Activated CD4-positive, alpha-beta T cell treated with anti-CD3 and anti-CD28 coated beads, Interleukin-2, amount 10 ng/mL, durations not matched to agents 7 days and 5 days (primary cell): ENCODE measurements around the gene ATP6V1G2. TPM values are rescaled to one million over a fixed set of nuclear protein-coding genes. Genes with fewer than 3 reads are reported as not detected.
A peak's percentile ranks its signal among the peaks of the same experiment; 100 is the strongest.
"Not testable (repeated sequence)": the region's sequence is repeated elsewhere in the genome, so short reads cannot be mapped to it uniquely, and the experiment has no call there.

Experiments used
- CTCF ChIA-PET: fragments of 350-600 bp; sonication (Branson Sonifier 250); formaldehyde crosslinking; loops from one replicate; lab custom pipeline; 2021; ENCODE audit warnings: antibody characterized with exemption; lab: Charles Lee
- POLR2A ChIA-PET: fragments of 350-600 bp; sonication (Branson Sonifier 250); formaldehyde crosslinking; loops from one replicate; lab custom pipeline; 2021; ENCODE audit warnings: antibody characterized with exemption; lab: Charles Lee
- DNase-seq: peaks from one replicate; pipeline ENCODE4 v3.0.0-alpha.2; 2020
- H3K27ac Mint-ChIP-seq: one replicate; pipeline ENCODE4 v1.8.0; 2021; ENCODE audit warnings: mild to moderate bottlenecking, moderate library complexity, mixed read lengths
- H3K27me3 Mint-ChIP-seq: one replicate; pipeline ENCODE4 v1.8.0; 2021; ENCODE audit warnings: mixed read lengths
- H3K36me3 Mint-ChIP-seq: one replicate; pipeline ENCODE4 v1.8.0; 2021; ENCODE audit warnings: low read depth, mixed read lengths
- H3K4me1 Mint-ChIP-seq: one replicate; pipeline ENCODE4 v1.8.0; 2021; ENCODE audit warnings: mixed read lengths
- H3K4me3 Mint-ChIP-seq: one replicate; pipeline ENCODE4 v1.8.0; 2021; ENCODE audit warnings: mild to moderate bottlenecking, moderate library complexity, mixed read lengths
- H3K9me3 Mint-ChIP-seq: one replicate; pipeline ENCODE4 v1.8.0; 2021; ENCODE audit warnings: mixed read lengths
- total RNA-seq, 2 experiments: library from RNA; stranded (reverse); gene quantifications; one replicate each; pipeline ENCODE4 v1.2.3, GENCODE V29; 2021

Gene ATP6V1G2
- 1 to 10 TPM; 3.6 to 3.7 TPM for total RNA-seq

DNA sequence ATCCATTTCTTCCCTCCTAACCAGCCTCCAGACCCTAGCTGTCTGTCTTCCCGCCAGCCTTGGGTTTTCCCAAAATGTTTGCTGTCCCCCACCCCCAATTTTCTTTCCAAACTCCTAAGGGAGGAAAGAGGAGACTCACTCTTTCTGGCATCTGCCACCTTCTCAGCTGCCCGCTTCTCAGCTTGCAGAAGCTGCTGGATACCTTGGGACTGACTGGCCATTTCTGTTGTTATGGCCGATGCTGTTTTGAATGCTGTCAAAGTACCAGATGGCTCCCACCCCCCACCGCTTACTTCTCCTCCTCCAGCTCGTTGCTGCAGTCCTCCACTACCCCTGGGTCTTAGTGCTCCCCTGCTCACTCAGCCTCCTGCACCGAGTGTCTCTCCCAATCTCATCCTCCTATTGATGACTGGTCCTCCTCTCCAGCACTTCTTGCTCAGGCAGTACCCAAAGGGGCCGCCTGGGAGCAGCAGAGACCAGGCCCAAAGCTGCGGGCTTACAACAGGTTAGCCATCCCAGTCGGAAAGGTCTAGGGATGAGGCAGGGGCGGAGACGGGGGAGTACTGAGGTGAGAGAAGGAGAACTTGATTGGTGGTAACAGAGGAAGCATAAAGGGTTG lies at the start of gene ATP6V1G2:
Gene ATP6V1G2, minus strand, starts transcription at position 270 of the 619 bp plus-strand sequence. Its CDS starts 49 bp downstream, at position 221.
- Mint-ChIP-seq H3K4me1 (peaks cover 62% of the 10 kb centered on the region), H3K9me3 (no peaks in the 10 kb centered on the region), H3K27ac (peak within 1 kb of the TSS; percentile 95), H3K36me3 (peaks cover 14% of the 10 kb centered on the region), H3K4me3 (peak within 1 kb of the TSS; percentile 89), H3K27me3 (no peaks in the 10 kb centered on the region)
- ChIA-PET CTCF (interaction anchor here (0.6 to 23.4 kb wide), 30 partner anchors 10 to 361 kb away, joined by 3 to 497 read pairs (median 4); partner anchors contain the start of genes AIF1, BAG6, HSPA1B and LTB), POLR2A (no interaction called here)
- DNase-seq = peak; percentile 91

GRCh38 chr6:31592396-31592771 lies 46.0 kb upstream of the ATP6V1G2 start:
- Mint-ChIP-seq H3K36me3 (peaks cover 15% of the 10 kb centered on the region), H3K4me1 (peaks cover 58% of the 10 kb centered on the region), H3K27ac (peak overlapping the region; percentile 90), H3K9me3 (no peaks in the 10 kb centered on the region), H3K4me3 (peak overlapping the region; percentile 54), H3K27me3 (no peaks in the 10 kb centered on the region)
- no peak for DNase-seq
- ChIA-PET POLR2A (interaction anchor here (1.0 to 1.3 kb wide), 5 partner anchors 10 to 37 kb away, joined by 3 to 9 read pairs (median 5); partner anchors contain the start of genes LTB and TNF), CTCF (interaction anchor here (2.5 to 30.8 kb wide), 3 partner anchors 11 to 42 kb away, joined by 7 to 576 read pairs (median 497); partner anchors contain the start of genes ATP6V1G2, DDX39B, LST1 and LTB)

- DNase-seq, H3K4me3 Mint-ChIP-seq, H3K9me3 Mint-ChIP-seq, H3K27me3 Mint-ChIP-seq, POLR2A ChIA-PET: not testable (repeated sequence)
- CTCF ChIA-PET = interaction anchor here (18.9 to 30.8 kb wide), 2 partner anchors 6 to 9 kb away, joined by 576 read pairs; partner anchors contain the start of genes LST1, LTB, NCR3 and TNF
- Mint-ChIP-seq H3K4me1 (peaks cover 64% of the 10 kb centered on the region), H3K27ac (peak overlapping the region; percentile 2), H3K36me3 (peaks cover 15% of the 10 kb centered on the region)
These were observed 44.3 kb upstream of the ATP6V1G2 start for GRCh38 chr6:31590691-31591090.

DNA sequence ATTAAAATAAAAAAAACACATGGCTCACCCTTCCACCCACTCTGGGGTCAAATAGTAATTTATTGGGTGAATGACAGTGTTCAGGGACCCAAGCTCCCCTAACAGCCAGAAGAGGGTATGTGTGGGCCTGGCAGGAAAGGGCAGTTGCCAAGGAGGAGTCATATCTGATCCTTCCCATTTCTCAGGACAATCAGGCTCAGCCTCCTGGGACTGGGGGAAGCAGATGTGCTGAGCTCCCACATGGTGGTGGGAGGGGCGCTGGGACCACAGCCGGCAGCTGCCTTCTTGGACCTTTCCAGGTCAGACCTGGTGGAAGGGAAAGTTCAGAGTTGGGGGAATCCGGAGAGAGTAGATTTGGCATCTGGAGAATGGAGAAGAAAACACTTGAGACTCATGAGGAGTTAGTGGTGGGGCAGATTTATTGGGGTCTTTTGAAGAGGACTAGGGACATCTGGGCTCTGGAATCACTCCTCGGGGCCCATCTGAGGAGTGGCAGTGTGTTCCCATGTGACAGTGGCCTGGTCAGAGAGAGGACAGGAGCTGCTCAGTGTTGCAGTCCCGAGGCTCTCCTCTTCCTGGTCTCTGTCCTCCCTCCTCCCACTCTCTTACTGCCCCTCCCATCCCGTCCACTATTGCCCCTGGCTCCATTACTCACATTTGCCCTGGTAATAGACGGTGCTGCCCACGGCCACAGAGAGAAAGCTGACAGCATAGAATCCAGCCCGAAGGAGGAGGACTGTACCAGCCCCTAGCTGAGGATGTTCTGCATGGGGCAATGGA lies 42.7 kb upstream of the ATP6V1G2 start:
- no peak for DNase-seq
- POLR2A ChIA-PET = interaction anchor here (1.3 kb wide), 1 partner anchor 14 kb away, joined by 4 read pairs; the partner anchor contains the start of gene TNF

DNA sequence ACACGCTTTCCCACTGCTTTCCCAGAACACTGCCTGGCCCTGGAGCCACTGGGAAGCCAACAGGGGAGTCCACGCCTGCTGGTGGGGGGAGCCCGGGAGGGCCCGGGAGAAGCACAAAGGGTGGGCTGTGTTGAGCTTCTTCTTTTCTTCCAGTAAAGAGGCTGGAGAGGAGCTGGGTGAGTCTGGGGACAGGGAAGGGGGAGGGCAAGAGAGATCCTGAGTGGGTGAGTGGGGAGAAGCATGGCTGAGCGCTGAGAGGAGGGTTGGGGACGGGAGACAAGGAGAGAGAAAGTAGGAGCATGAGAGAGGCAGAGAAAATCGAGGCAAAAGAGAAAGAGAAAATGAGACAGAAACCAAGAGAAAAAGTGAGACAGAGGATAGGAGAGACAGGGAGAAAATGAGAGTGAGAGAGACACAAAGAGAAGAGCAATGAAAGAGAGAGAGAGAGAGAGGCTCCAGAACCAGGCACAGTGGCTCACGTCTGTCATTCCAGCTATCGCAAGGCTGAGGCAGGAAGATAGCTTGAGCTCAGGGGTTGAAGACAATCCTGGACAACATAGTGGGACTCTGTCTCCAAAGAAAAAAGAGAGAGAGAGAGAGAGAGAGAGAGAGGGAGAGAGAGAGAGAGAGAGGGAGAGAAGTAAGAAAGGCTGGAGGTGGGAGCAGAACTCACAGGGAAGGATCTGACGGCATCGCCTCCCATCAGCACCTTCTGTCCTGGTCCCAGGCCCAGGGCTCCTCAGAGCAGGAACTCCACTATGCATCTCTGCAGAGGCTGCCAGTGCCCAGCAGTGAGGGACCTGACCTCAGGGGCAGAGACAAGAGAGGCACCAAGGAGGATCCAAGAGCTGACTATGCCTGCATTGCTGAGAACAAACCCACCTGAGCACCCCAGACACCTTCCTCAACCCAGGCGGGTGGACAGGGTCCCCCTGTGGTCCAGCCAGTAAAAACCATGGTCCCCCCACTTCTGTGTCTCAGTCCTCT lies 41.7 kb upstream of the ATP6V1G2 start:
- no peak for DNase-seq
- Mint-ChIP-seq H3K27ac (peak overlapping the region; percentile 94), H3K4me3 (peak overlapping the region; percentile 72), H3K9me3 (no peaks in the 10 kb centered on the region), H3K27me3 (no peaks in the 10 kb centered on the region), H3K36me3 (peaks cover 24% of the 10 kb centered on the region), H3K4me1 (peaks cover 74% of the 10 kb centered on the region)
- CTCF ChIA-PET = interaction anchor here (0.5 to 30.8 kb wide), 10 partner anchors 6 to 551 kb away, joined by 3 to 576 read pairs (median 9); partner anchors contain the start of genes ATP6V1G2, LST1, LTB and NCR3
- POLR2A ChIA-PET = interaction anchor here (0.8 to 1.3 kb wide), 3 partner anchors 12 to 28 kb away, joined by 4 to 5 read pairs (median 5); partner anchors contain the start of gene TNF

More for the DNA sequence above, 42.7 kb upstream of the ATP6V1G2 start:
- Mint-ChIP-seq H3K27me3 (no peaks in the 10 kb centered on the region), H3K4me1 (peaks cover 73% of the 10 kb centered on the region), H3K36me3 (peaks cover 18% of the 10 kb centered on the region), H3K9me3 (no peaks in the 10 kb centered on the region), H3K4me3 (no peak overlapping the region), H3K27ac (peak overlapping the region; percentile 77)
- CTCF ChIA-PET = interaction anchor here (0.6 to 30.8 kb wide), 7 partner anchors 7 to 550 kb away, joined by 3 to 576 read pairs (median 14); partner anchors contain the start of genes ATP6V1G2, LST1, LTB and NCR3

- Mint-ChIP-seq H3K4me3 (peak overlapping the region; percentile 54), H3K36me3 (peaks cover 36% of the 10 kb centered on the region), H3K27me3 (no peaks in the 10 kb centered on the region), H3K4me1 (peaks cover 70% of the 10 kb centered on the region), H3K9me3 (no peaks in the 10 kb centered on the region), H3K27ac (peak overlapping the region; percentile 94)
- POLR2A ChIA-PET = interaction anchor here (1.2 kb wide), 1 partner anchor 11 kb away, joined by 5 read pairs; the partner anchor contains the start of gene TNF
- DNase-seq = peak; percentile 37
- CTCF ChIA-PET = interaction anchor here (0.8 to 30.8 kb wide), 8 partner anchors 5 to 92 kb away, joined by 3 to 576 read pairs (median 14); partner anchors contain the start of genes ATP6V1G2, LST1, LTB and NCR3
These were observed 40.3 kb upstream of the ATP6V1G2 start for GRCh38 chr6:31586599-31587281.

GRCh38 chr6:31586008-31586407 lies 39.6 kb upstream of the ATP6V1G2 start, which contains the start of gene LST1:
TSS of gene LST1 (plus strand) at chr6:31586277. CDS start at chr6:31587300, 1,023 bp downstream.
- Mint-ChIP-seq H3K27me3 (no peaks in the 10 kb centered on the region), H3K36me3 (peaks cover 43% of the 10 kb centered on the region), H3K4me3 (peak within 1 kb of the TSS; percentile 54), H3K27ac (peak within 1 kb of the TSS; percentile 94), H3K9me3 (no peaks in the 10 kb centered on the region), H3K4me1 (peaks cover 66% of the 10 kb centered on the region)
- CTCF ChIA-PET = interaction anchor here (0.6 to 30.8 kb wide), 11 partner anchors 4 to 91 kb away, joined by 3 to 576 read pairs (median 5); partner anchors contain the start of genes ATP6V1G2, LST1, LTB and NCR3
- DNase-seq = no peak
- POLR2A ChIA-PET = no interaction called here

GRCh38 chr6:31585491-31585890 lies 39.1 kb upstream of the ATP6V1G2 start:
- no peaks in the 10 kb centered on the region for H3K27me3 Mint-ChIP-seq
- H3K9me3 Mint-ChIP-seq = no peaks in the 10 kb centered on the region
- H3K4me1 Mint-ChIP-seq = peaks cover 67% of the 10 kb centered on the region
- POLR2A ChIA-PET = no interaction called here
- H3K36me3 Mint-ChIP-seq = peaks cover 48% of the 10 kb centered on the region
- H3K27ac Mint-ChIP-seq = peak overlapping the region; percentile 94
- CTCF ChIA-PET = interaction anchor here (0.6 to 30.8 kb wide), 10 partner anchors 4 to 91 kb away, joined by 3 to 576 read pairs (median 4); partner anchors contain the start of genes LST1, LTB, NCR3 and TNF
- peak overlapping the region; percentile 54 for H3K4me3 Mint-ChIP-seq
- peak; percentile 65 for DNase-seq

GRCh38 chr6:31582230-31582643 lies 35.8 kb upstream of the ATP6V1G2 start, which contains the start of gene LTB:
TSS of gene LTB (minus strand) at chr6:31582424. CDS start at chr6:31582417, 7 bp downstream.
- H3K4me1 Mint-ChIP-seq = peaks cover 73% of the 10 kb centered on the region
- ChIA-PET POLR2A (interaction anchor here (0.6 to 1.5 kb wide), 5 partner anchors 10 to 1390 kb away, joined by 3 to 8 read pairs (median 4); partner anchors contain the start of gene NCR3), CTCF (interaction anchor here (0.7 to 30.8 kb wide), 12 partner anchors 0 to 82 kb away, joined by 3 to 576 read pairs (median 18); partner anchors contain the start of genes APOM, ATP6V1G2, DDX39B and GPANK1)
- peak; percentile 78 for DNase-seq
- H3K27me3 Mint-ChIP-seq = no peaks in the 10 kb centered on the region
- H3K36me3 Mint-ChIP-seq = peaks cover 58% of the 10 kb centered on the region
- no peaks in the 10 kb centered on the region for H3K9me3 Mint-ChIP-seq
- peak within 1 kb of the TSS; percentile 94 for H3K27ac Mint-ChIP-seq
- peak within 1 kb of the TSS; percentile 94 for H3K4me3 Mint-ChIP-seq

DNA sequence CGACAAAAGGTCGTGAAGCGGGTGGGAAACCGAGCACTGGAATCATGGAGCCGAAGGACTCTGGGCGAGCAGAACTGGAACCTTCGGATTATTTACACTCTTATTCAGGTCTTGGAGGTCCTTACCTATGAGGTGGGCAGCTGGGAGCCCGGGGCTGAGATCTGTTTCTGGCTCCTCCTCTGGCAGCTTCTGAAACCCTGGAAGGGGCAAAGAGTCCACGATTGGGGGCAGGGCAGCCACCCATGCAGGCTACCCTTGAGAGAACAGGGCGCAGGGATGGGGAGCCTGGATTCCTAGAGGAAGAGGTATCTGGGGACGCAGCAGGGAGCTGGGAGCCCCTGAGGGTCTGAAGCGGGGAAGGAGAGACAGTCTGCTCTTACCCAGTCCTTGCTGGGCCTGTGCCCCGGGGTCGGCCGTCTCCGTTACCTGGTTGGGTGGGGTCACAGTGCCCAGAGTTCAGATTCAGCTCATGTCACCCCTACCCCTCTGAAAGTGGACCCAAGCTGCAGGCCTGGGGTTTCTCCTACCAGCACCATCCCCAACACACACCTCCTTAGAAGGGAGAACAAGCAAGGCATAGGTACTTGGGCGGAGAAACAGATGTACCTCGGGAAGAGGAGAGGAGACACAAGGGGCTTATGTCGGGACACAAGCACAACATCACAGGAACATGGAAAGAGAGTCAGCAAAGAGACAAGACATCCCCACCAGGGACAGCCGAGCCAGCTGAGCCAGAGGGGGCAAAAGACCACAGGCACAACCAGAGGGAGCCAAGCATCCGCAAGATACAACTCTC lies 35.2 kb upstream of the ATP6V1G2 start:
- Mint-ChIP-seq H3K4me1 (peaks cover 73% of the 10 kb centered on the region), H3K27me3 (no peaks in the 10 kb centered on the region), H3K4me3 (peak overlapping the region; percentile 94), H3K36me3 (peaks cover 64% of the 10 kb centered on the region), H3K9me3 (no peaks in the 10 kb centered on the region), H3K27ac (peak overlapping the region; percentile 94)
- ChIA-PET CTCF (interaction anchor here (0.7 to 30.8 kb wide), 12 partner anchors 0 to 83 kb away, joined by 3 to 576 read pairs (median 18); partner anchors contain the start of genes ATP6V1G2, DDX39B, GPANK1 and LST1), POLR2A (interaction anchor here (0.6 to 1.5 kb wide), 5 partner anchors 11 to 1390 kb away, joined by 3 to 8 read pairs (median 4); partner anchors contain the start of gene NCR3)
- no peak for DNase-seq
